Small intestine (tissue), 7 donors: Measurements from ENCODE around the gene CYCS. TPM values are rescaled to one million over a fixed set of nuclear protein-coding genes. Genes with fewer than 3 reads are reported as not detected.
"Not testable (repeated sequence)": the region's sequence is repeated elsewhere in the genome, so short reads cannot be mapped to it uniquely, and the experiment has no call there.

Experiments used
- DNase-seq, 2 donors: peaks; one replicate each; pipeline versions ENCODE4 v3.0.0 to v3.0.0-alpha.2; 2013
- FAIRE-seq: peaks from 2 replicates; lab custom pipeline; 2012; peaks lifted over from hg19 to GRCh38; lab: Jason Lieb, UNC
- H3K27ac ChIP-seq, 3 donors: one replicate each; pipeline ENCODE4 v1.5.1; 2013; ENCODE audit warnings: low read length in 2 of 3, mild to moderate bottlenecking in 2 of 3, control low read depth in 1 of 3, inconsistent platforms in 1 of 3, low read depth in 1 of 3, moderate library complexity in 1 of 3
- H3K27me3 ChIP-seq, 3 donors: one replicate each; pipeline ENCODE4 v1.6.1; 2013; ENCODE audit warnings: low read length in 3 of 3, inconsistent platforms in 1 of 3; ENCODE audit not compliant: control insufficient read depth in 3 of 3, insufficient read depth in 3 of 3
- H3K36me3 ChIP-seq, 3 donors: one replicate each; pipeline ENCODE4 v1.6.1; 2013; ENCODE audit warnings: low read length in 3 of 3, inconsistent platforms in 1 of 3, low read depth in 1 of 3, mild to moderate bottlenecking in 1 of 3, moderate library complexity in 1 of 3; ENCODE audit not compliant: control insufficient read depth in 3 of 3, insufficient read depth in 2 of 3
- H3K4me1 ChIP-seq, 3 donors: one replicate each; pipeline ENCODE4 v1.6.1; 2013; ENCODE audit warnings: low read length in 2 of 3, inconsistent platforms in 1 of 3, low read depth in 1 of 3, mild to moderate bottlenecking in 1 of 3, moderate library complexity in 1 of 3; ENCODE audit not compliant: control insufficient read depth in 3 of 3, insufficient read depth in 2 of 3
- H3K4me3 ChIP-seq, 3 donors: one replicate each; pipeline ENCODE4 v1.5.1; 2013; ENCODE audit warnings: low read length in 3 of 3, control low read depth in 1 of 3, inconsistent platforms in 1 of 3, low read depth in 1 of 3, mild to moderate bottlenecking in 1 of 3, moderate library complexity in 1 of 3
- H3K9me3 ChIP-seq, 2 donors: one replicate each; pipeline ENCODE4 v1.6.1; 2013; ENCODE audit warnings: low read depth in 1 of 2, low read length in 1 of 2; ENCODE audit not compliant: control insufficient read depth in 2 of 2, insufficient read depth in 1 of 2
- WGBS, 3 donors: extraction: QIAGEN DNeasy Blood & Tissue Kit; methylation state at CpG; one replicate each; pipeline ENCODE4 v1.1.7; 2013; 5-methylcytosine and 5-hydroxymethylcytosine counted together
- polyA plus RNA-seq, 4 donors: library from polyadenylated mRNA; stranded (reverse) in 3 of 4; unstranded in 1 of 4; fragments of 200-250 nt in 3 of 4; fragments of 120-200 nt in 1 of 4; gene quantifications; one replicate each; pipeline versions ENCODE4 v1.2.1 to v1.2.3, GENCODE V29; 2013
- donor health status: healthy with polysubstance abuse.
- donor health status: control.
- donor health status: control.
- donor health status: Bipolar disorder and iron deficiency.
- donor health status: healthy.

CYCS gene
- polyA plus RNA-seq, 4 donors, result 73.0 to 181 (median 152) TPM

- 63 to 73% (median 64%) methylated on average over 6 of the region's 6 CpGs for WGBS, 3 donors
- FAIRE-seq, result no peak
- H3K27ac ChIP-seq, result no peak overlapping the region
Observed at GRCh38 chr7:25093268-25093826, 31.7 kb downstream of the CYCS start.

GRCh38 chr7:25091779-25092178, 33.3 kb downstream of the CYCS start:
- Histone ChIP-seq H3K27me3 (no peaks in the 10 kb centered on the region), H3K27ac (no peak overlapping the region), H3K4me3 (no peak overlapping the region), H3K36me3 (no peaks in the 10 kb centered on the region), H3K9me3 (peaks cover 0 to 4% of the 10 kb centered on the region in 2 donors), H3K4me1 (peaks cover 0 to 7% (median 0%) of the 10 kb centered on the region in 3 donors)
- WGBS, 3 donors, result 81 to 89% (median 83%) methylated on average over 4 of the region's 4 CpGs
- no peak for FAIRE-seq
- no peak for DNase-seq

More at GRCh38 chr7:25093268-25093826, 31.7 kb downstream of the CYCS start:
- H3K4me1 ChIP-seq, result peaks cover 0 to 7% (median 0%) of the 10 kb centered on the region in 3 donors
- no peaks in the 10 kb centered on the region for H3K27me3 ChIP-seq
- no peak overlapping the region for H3K4me3 ChIP-seq
- H3K9me3 ChIP-seq, result peaks cover 0 to 4% of the 10 kb centered on the region in 2 donors
- no peaks in the 10 kb centered on the region for H3K36me3 ChIP-seq
- DNase-seq, result peak; percentile 79 to 84

DNA sequence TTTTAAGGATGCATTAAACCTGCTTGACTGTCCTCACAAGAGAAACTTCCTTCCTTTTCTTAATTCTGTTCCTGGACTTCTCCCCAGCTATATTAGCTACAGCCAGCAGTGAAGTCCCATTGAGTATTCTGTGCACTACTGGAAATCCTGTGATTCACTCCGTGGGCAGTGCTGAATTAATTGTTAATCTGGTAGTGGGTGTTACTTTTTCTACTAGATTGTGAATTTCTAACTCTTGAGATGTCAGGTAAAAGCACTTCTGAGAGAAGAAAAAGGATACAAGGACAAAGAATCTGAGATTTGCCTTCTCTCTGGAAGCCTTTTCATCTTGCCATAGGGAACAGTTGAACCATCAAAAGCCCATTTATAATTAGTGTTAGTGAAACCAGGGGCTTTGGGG, 33.9 kb downstream of the CYCS start:
- Histone ChIP-seq H3K9me3 (peaks cover 0 to 4% of the 10 kb centered on the region in 2 donors), H3K36me3 (no peaks in the 10 kb centered on the region), H3K4me3 (no peak overlapping the region), H3K27me3 (no peaks in the 10 kb centered on the region), H3K4me1 (peaks cover 0 to 7% (median 0%) of the 10 kb centered on the region in 3 donors), H3K27ac (no peak overlapping the region)
- DNase-seq, result no peak
- no peak for FAIRE-seq
- WGBS, 3 donors, result 41 to 51% (median 49%) methylated on average over 1 of the region's 1 CpG

DNA sequence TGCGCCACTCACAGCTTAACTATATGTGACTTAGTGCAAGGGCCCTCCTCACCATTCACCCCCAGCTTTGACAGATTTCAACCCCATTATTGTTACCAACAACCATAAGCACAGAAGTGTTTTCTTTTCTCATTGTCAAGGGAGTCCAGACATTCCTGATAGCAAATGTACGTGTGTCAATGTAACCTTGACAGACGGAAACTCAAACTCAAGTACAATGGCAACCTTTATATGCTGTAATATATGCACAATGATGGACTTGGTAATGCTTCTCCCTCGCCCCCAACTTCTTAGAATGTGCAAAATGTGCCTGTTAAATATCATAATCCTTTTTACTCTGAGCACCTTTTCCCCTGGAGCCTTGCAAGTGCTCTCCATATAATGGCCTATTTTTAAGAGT, 34.7 kb downstream of the CYCS start:
- WGBS, 3 donors, result 79 to 89% (median 79%) methylated on average over 4 of the region's 4 CpGs
- Histone ChIP-seq H3K4me1 (peaks cover 0 to 7% (median 0%) of the 10 kb centered on the region in 3 donors), H3K36me3 (no peaks in the 10 kb centered on the region), H3K9me3 (no peaks in the 10 kb centered on the region), H3K27ac (no peak overlapping the region), H3K4me3 (no peak overlapping the region), H3K27me3 (no peaks in the 10 kb centered on the region)
- DNase-seq (no peak), FAIRE-seq (no peak)

DNA sequence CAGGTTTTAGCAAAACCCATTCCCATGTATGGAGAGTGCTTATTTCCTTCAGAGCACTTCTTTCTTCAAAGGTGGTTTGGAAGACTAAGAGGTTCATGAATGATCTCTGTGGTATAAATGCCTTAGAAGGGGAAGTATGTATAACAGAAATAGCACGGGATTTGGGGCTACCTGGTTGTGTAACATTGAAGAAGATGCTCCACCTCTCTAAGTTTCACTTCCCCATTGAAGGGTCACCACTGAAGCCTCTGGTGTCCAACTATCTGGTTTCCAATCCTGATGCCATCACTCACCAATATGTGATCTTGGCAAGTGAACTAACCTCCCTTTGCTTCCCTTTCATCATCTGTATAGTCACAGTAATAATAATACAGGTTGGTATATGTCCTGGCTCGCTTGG, 37.2 kb downstream of the CYCS start:
- no peaks in the 10 kb centered on the region for H3K27me3 ChIP-seq
- FAIRE-seq, result no peak
- H3K27ac ChIP-seq, result no peak overlapping the region
- peaks cover 0 to 2% of the 10 kb centered on the region in 2 donors for H3K9me3 ChIP-seq
- H3K4me3 ChIP-seq, result no peak overlapping the region
- no peaks in the 10 kb centered on the region for H3K36me3 ChIP-seq
- H3K4me1 ChIP-seq, result peaks cover 0 to 4% (median 0%) of the 10 kb centered on the region in 3 donors
- WGBS, 3 donors, result 75 to 77% (median 77%) methylated on average over 2 of the region's 2 CpGs
- DNase-seq, result no peak

- no peak overlapping the region for H3K4me3 ChIP-seq
- peak; percentile 66 to 71 for DNase-seq
- 80 to 90% (median 88%) methylated on average over 2 of the region's 2 CpGs for WGBS, 3 donors
- H3K27ac ChIP-seq, result no peak overlapping the region
- no peaks in the 10 kb centered on the region for H3K27me3 ChIP-seq
- no peaks in the 10 kb centered on the region for H3K36me3 ChIP-seq
- peaks cover 0 to 2% of the 10 kb centered on the region in 2 donors for H3K9me3 ChIP-seq
- FAIRE-seq, result no peak
- no peaks in the 10 kb centered on the region for H3K4me1 ChIP-seq
Observed at GRCh38 chr7:25084821-25085220, 40.2 kb downstream of the CYCS start.

DNA sequence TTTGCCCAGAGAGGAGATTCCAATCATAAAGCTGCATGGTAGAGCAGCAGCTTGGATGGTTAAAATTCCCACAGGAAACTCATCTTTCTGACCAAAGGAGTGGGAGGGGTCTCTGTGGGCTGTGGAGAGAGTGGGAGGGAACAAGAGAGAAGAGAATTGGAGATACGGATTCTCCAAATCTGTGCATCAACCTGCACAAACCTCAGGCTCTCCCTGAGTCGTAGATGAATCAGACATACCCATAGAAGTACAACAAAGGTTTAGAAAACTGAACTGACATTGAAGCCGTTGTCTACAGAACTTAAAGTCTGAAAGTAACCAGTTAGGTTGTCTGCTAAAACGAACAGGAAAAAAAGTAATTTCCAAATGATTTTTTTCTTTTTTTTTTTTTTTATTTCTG, 41.9 kb downstream of the CYCS start:
- Histone ChIP-seq H3K36me3 (no peaks in the 10 kb centered on the region), H3K27me3 (no peaks in the 10 kb centered on the region), H3K9me3 (peaks cover 0 to 2% of the 10 kb centered on the region in 2 donors), H3K4me1 (no peaks in the 10 kb centered on the region), H3K4me3 (no peak overlapping the region), H3K27ac (no peak overlapping the region)
- DNase-seq (no peak), FAIRE-seq (no peak)
- WGBS, 3 donors, result 79 to 89% (median 84%) methylated on average over 4 of the region's 4 CpGs

DNA sequence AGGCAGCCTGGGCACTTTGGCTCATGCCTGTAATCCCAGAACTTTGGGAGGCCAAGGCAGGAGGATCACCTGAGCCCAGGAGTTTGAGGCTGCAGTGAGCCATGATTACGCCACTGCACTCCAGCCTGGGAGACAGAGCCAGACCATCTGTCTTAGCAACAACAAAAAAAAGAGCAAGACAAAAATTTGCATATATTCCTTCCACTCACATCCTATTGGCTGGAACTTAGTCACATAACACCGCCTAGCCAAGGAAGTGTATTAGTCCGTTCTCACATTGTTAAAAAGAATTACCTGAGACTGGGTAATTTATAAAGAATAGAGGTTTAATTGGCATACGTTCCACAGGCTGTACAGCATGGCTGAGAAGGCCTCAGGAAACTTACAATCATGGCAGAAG, 43.0 kb downstream of the CYCS start:
- DNase-seq, H3K36me3 ChIP-seq, H3K27me3 ChIP-seq, H3K4me1 ChIP-seq, H3K4me3 ChIP-seq, H3K9me3 ChIP-seq, FAIRE-seq, H3K27ac ChIP-seq: not testable (repeated sequence)
- 83 to 86% (median 84%) methylated on average over 4 of the region's 4 CpGs for WGBS, 3 donors

DNA sequence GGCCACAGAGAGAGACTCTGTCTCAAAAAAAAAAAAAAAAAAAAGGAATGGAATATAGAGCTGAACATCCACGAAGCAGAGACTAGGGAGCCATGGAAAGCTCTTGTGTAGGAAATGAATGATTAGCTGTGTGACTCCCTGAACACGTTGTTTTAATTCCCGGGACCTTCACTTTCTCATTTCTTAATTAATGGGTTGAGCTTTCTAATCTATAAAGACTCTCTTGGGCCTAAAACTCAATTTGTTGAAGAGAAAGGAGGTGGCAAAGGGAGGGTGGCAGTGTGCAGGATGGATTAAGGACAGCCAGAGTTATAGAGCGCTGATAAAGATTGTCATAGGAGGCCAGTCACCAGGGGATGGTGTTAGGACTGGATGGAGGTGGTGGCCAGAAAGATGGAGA, 48.0 kb downstream of the CYCS start:
- no peak for DNase-seq
- H3K4me3 ChIP-seq, result no peak overlapping the region
- H3K4me1 ChIP-seq, result no peaks in the 10 kb centered on the region
- FAIRE-seq, result no peak
- H3K36me3 ChIP-seq, result no peaks in the 10 kb centered on the region
- 70 to 88% (median 83%) methylated on average over 4 of the region's 4 CpGs for WGBS, 3 donors
- no peak overlapping the region for H3K27ac ChIP-seq
- peaks cover 0 to 2% (median 0%) of the 10 kb centered on the region in 3 donors for H3K27me3 ChIP-seq
- H3K9me3 ChIP-seq, result no peaks in the 10 kb centered on the region
